SK-N-MC (cell line): Measurements from ENCODE around the gene CHPF.

Experiments
- EZH2 ChIP-seq: fragments of 200-600 bp; sonication (generic); IDR thresholded peaks from one replicate; pipeline ENCODE4 v1.6.1; 2017; ENCODE audit warnings: antibody characterized with exemption
- POLR2AphosphoS5 ChIP-seq: IDR thresholded peaks from 2 replicates; pipeline ENCODE4 v1.6.1; 2012; ENCODE audit warnings: mild to moderate bottlenecking, low read depth, low read length, borderline replicate concordance

GRCh38 chr2:219553463-219553963, 9.9 kb upstream of the CHPF start:
- TF ChIP-seq POLR2AphosphoS5, result no peak
- no peak for TF ChIP-seq EZH2
